Right atrium auricular region (tissue), 2 donors: ENCODE data around the gene PI4K2A. TPM values are rescaled to one million over a fixed set of nuclear protein-coding genes. Genes with fewer than 3 reads are reported as not detected.
A peak's percentile ranks its signal among the peaks of the same experiment; 100 is the strongest.

ENCODE experiments used
- DNase-seq: peaks from one replicate; pipeline ENCODE4 v3.0.0-alpha.2; 2019; ENCODE audit warnings: low spot score
- H3K27ac ChIP-seq, 2 donors: fragments of 200-600 bp; sonication (generic); 1 replicate in 1 of 2; 2 replicates in 1 of 2; pipeline ENCODE4 v1.5.1; 2016 to 2019
- H3K27me3 ChIP-seq, 2 donors: fragments of 200-600 bp; sonication (generic); one replicate each; pipeline versions ENCODE4 v1.5.1 to v1.6.0; 2017 to 2019
- H3K36me3 ChIP-seq: fragments of 200-600 bp; sonication (generic); one replicate; pipeline ENCODE4 v1.5.1; 2016
- H3K4me1 ChIP-seq, 2 donors: fragments of 200-600 bp; sonication (generic); one replicate each; pipeline versions ENCODE4 v1.5.1 to v1.6.0; 2017 to 2019
- H3K4me3 ChIP-seq, 2 donors: fragments of 200-600 bp; sonication (generic); 1 replicate in 1 of 2; 2 replicates in 1 of 2; pipeline ENCODE4 v1.5.1; 2017 to 2019; ENCODE audit warnings: mild to moderate bottlenecking in 1 of 2, moderate library complexity in 1 of 2
- H3K9me3 ChIP-seq, 2 donors: fragments of 200-600 bp; sonication (generic); one replicate each; pipeline ENCODE4 v1.5.1; 2019
- CTCF ChIP-seq, 2 donors: fragments of 200-600 bp; sonication (generic); IDR thresholded peaks; one replicate each; pipeline ENCODE4 v1.5.1; 2019; ENCODE audit warnings: antibody characterized with exemption in 2 of 2
- total RNA-seq, 2 donors: library from RNA; depleted of rRNA; stranded (reverse); fragments of >200 nt; gene quantifications; one replicate each; pipeline ENCODE4 v1.1.0, GENCODE V29; 2016

PI4K2A gene
- total RNA-seq, 2 donors from 2014 or later: 14.7 to 20.2 TPM

GRCh38 chr10:97607095-97607636, 33.3 kb upstream of the PI4K2A start:
- TF ChIP-seq CTCF (IDR thresholded peaks at IDR 0.05): no peak
- H3K27ac ChIP-seq: peak overlapping the region in 1 of 2 donors; percentile 90
- no peaks in the 10 kb centered on the region for H3K9me3 ChIP-seq
- no peaks in the 10 kb centered on the region for H3K27me3 ChIP-seq
- no peak overlapping the region for H3K4me3 ChIP-seq
- no peaks in the 10 kb centered on the region for H3K36me3 ChIP-seq
- H3K4me1 ChIP-seq: peaks cover 0 to 21% of the 10 kb centered on the region in 2 donors
- DNase-seq: no peak

- Histone ChIP-seq H3K9me3 (no peaks in the 10 kb centered on the region), H3K27me3 (no peaks in the 10 kb centered on the region), H3K4me3 (no peak overlapping the region), H3K4me1 (peaks cover 0 to 29% of the 10 kb centered on the region in 2 donors), H3K36me3 (no peaks in the 10 kb centered on the region), H3K27ac (peak overlapping the region; percentile 75 to 90)
- DNase-seq: peak; percentile 73
- TF ChIP-seq CTCF (IDR thresholded peaks at IDR 0.05): no peak
These were observed 31.4 kb upstream of the PI4K2A start for GRCh38 chr10:97608991-97609561.

GRCh38 chr10:97611473-97611872, 29.0 kb upstream of the PI4K2A start:
- H3K36me3 ChIP-seq: no peaks in the 10 kb centered on the region
- no peak overlapping the region for H3K4me3 ChIP-seq
- DNase-seq: no peak
- no peaks in the 10 kb centered on the region for H3K9me3 ChIP-seq
- no peak for TF ChIP-seq CTCF (IDR thresholded peaks at IDR 0.05)
- H3K4me1 ChIP-seq: peaks cover 0 to 29% of the 10 kb centered on the region in 2 donors
- peak overlapping the region; percentile 6 to 90 for H3K27ac ChIP-seq
- H3K27me3 ChIP-seq: no peaks in the 10 kb centered on the region

- Histone ChIP-seq H3K36me3 (no peaks in the 10 kb centered on the region), H3K4me1 (peaks cover 0 to 29% of the 10 kb centered on the region in 2 donors), H3K4me3 (no peak overlapping the region), H3K27me3 (no peaks in the 10 kb centered on the region), H3K9me3 (no peaks in the 10 kb centered on the region), H3K27ac (peak overlapping the region; percentile 6 to 90)
- peak in 1 of 2 donors; percentile 68 for TF ChIP-seq CTCF (IDR thresholded peaks at IDR 0.05)
- no peak for DNase-seq
These were observed 28.1 kb upstream of the PI4K2A start for GRCh38 chr10:97612386-97612785.

- no peak overlapping the region for H3K27ac ChIP-seq
- H3K4me3 ChIP-seq: no peak overlapping the region
- H3K9me3 ChIP-seq: no peaks in the 10 kb centered on the region
- no peaks in the 10 kb centered on the region for H3K36me3 ChIP-seq
- no peaks in the 10 kb centered on the region for H3K4me1 ChIP-seq
- DNase-seq: no peak
- TF ChIP-seq CTCF (IDR thresholded peaks at IDR 0.05): no peak
- H3K27me3 ChIP-seq: no peaks in the 10 kb centered on the region
These were observed 22.2 kb upstream of the PI4K2A start for GRCh38 chr10:97618285-97618684.

- no peak overlapping the region for H3K27ac ChIP-seq
- no peak for TF ChIP-seq CTCF (IDR thresholded peaks at IDR 0.05)
These were observed 21.7 kb upstream of the PI4K2A start for GRCh38 chr10:97618733-97619132.

More at GRCh38 chr10:97618733-97619132, 21.7 kb upstream of the PI4K2A start:
- H3K27me3 ChIP-seq: no peaks in the 10 kb centered on the region
- no peak for DNase-seq
- no peak overlapping the region for H3K4me3 ChIP-seq
- H3K36me3 ChIP-seq: no peaks in the 10 kb centered on the region
- no peaks in the 10 kb centered on the region for H3K9me3 ChIP-seq
- no peaks in the 10 kb centered on the region for H3K4me1 ChIP-seq
